Right lobe of liver (tissue), 6 donors: ENCODE results near the gene TCF12. TPM values are rescaled to one million over a fixed set of nuclear protein-coding genes. Genes with fewer than 3 reads are reported as not detected.
A peak's percentile ranks its signal among the peaks of the same experiment; 100 is the strongest.

Experiments
- ATAC-seq, 4 donors: fragments of 200-7000 bp; cut with Tn5 transposase; one replicate each; pipeline ENCODE4 v1.9.1; 2020; ENCODE audit warnings: mild to moderate bottlenecking in 4 of 4, moderate library complexity in 4 of 4
- DNase-seq, 3 donors: peaks; one replicate each; pipeline ENCODE4 v3.0.0-alpha.2; 2020
- H3K27ac ChIP-seq, 3 donors: fragments of 200-600 bp; one replicate each; pipeline ENCODE4 v1.8.0; 2022
- H3K27me3 ChIP-seq, 2 donors: fragments of 200-600 bp; one replicate each; pipeline ENCODE4 v1.8.0; 2022
- H3K36me3 ChIP-seq, 4 donors: fragments of 200-600 bp; sonication (generic) in 1 of 4; one replicate each; pipeline versions ENCODE4 v1.5.1 to v1.8.0; 2017 to 2022; ENCODE audit warnings: control low read depth in 1 of 4
- H3K4me1 ChIP-seq, 4 donors: fragments of 200-600 bp; sonication (generic) in 1 of 4; one replicate each; pipeline versions ENCODE4 v1.5.1 to v1.8.0; 2017 to 2022; ENCODE audit warnings: control low read depth in 1 of 4
- H3K4me3 ChIP-seq, 3 donors: fragments of 200-600 bp; one replicate each; pipeline ENCODE4 v1.8.0; 2022
- H3K9me3 ChIP-seq, 4 donors: fragments of 200-600 bp; sonication (generic) in 1 of 4; one replicate each; pipeline versions ENCODE4 v1.5.1 to v1.8.0; 2017 to 2022; ENCODE audit warnings: control low read depth in 1 of 4
- POLR2A ChIP-seq: fragments of 450-650 bp; IDR thresholded peaks from one replicate; pipeline ENCODE4 v1.6.1; 2017; ENCODE audit warnings: antibody characterized with exemption, mild to moderate bottlenecking
- WGBS: methylation state at CpG from one replicate; pipeline ENCODE4 v1.1.6; 2018; ENCODE audit warnings: low coverage, low lambda C conversion rate; ENCODE audit not compliant: insufficient coverage; ENCODE audit errors: missing lambda C conversion rate; 5-methylcytosine and 5-hydroxymethylcytosine counted together
- intact Hi-C, 2 donors: fragments of 100-400 bp; cut with DNase I; formaldehyde crosslinking; loops; one replicate each; pipeline versions ENCODE4 v1.11.2 to v1.14.1; 2022
- total RNA-seq, 6 experiments: library from RNA; depleted of rRNA in 2 of 6; stranded (reverse); fragments of >200 nt in 2 of 6; fragmentation: NEBNext Ultra II Directional in 3 of 6; extraction: Animal tissue kit (Norgen Biotek cat#: 25700) in 3 of 6; gene quantifications; one replicate each; pipeline versions ENCODE4 v1.1.0 to v1.2.4, GENCODE V29; 2016 to 2023
- TF ChIP-seq, protein P1 (sequence below), 4 donors: fragments of 200-600 bp in 3 of 4; fragments of 450-650 bp in 1 of 4; IDR thresholded peaks; one replicate each; pipeline versions ENCODE4 v1.5.1 to v1.8.0; 2016 to 2022; ENCODE audit warnings: antibody characterized with exemption in 4 of 4, mild to moderate bottlenecking in 2 of 4
- donor health status: DM: no; HTN: yes; CAD: no.
- donor health status: DM: no; HTN: no; CAD: no.
- donor health status: DM: no; HTN: no; CAD: no.
- donor health status: DM: no; HTN: yes; CAD: no.
- donor health status: DM: no; HTN: yes; CAD: no.

The TCF12 gene
- total RNA-seq, 6 experiments from 2014 or later, result 28.9 to 41.9 (median 35.3) TPM

DNA sequence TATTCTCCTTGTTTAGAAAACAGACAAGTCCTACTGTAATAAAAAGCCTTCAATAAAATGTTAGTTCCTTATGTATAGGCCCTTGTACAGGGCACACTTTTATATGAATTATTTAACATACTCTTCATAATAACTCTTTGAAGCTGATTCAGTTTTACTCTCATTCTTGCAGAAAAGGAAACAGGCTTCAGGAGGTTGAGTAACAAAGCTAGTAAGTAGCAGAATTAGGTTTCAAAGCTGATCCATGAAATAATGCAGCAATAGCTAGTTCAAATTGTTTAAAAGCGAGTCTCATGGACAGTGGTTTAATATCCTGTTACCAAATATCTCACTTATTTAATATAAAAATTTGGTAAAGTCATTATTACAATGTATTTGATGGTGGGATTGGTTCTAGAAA, 25.0 kb downstream of the TCF12 start:
- H3K4me1 ChIP-seq, result peaks cover 0 to 20% (median 5%) of the 10 kb centered on the region in 4 donors
- TF ChIP-seq POLR2A, result no peak
- TF ChIP-seq, protein P1, sequence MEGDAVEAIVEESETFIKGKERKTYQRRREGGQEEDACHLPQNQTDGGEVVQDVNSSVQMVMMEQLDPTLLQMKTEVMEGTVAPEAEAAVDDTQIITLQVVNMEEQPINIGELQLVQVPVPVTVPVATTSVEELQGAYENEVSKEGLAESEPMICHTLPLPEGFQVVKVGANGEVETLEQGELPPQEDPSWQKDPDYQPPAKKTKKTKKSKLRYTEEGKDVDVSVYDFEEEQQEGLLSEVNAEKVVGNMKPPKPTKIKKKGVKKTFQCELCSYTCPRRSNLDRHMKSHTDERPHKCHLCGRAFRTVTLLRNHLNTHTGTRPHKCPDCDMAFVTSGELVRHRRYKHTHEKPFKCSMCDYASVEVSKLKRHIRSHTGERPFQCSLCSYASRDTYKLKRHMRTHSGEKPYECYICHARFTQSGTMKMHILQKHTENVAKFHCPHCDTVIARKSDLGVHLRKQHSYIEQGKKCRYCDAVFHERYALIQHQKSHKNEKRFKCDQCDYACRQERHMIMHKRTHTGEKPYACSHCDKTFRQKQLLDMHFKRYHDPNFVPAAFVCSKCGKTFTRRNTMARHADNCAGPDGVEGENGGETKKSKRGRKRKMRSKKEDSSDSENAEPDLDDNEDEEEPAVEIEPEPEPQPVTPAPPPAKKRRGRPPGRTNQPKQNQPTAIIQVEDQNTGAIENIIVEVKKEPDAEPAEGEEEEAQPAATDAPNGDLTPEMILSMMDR (IDR thresholded peaks at IDR 0.05), result no peak
- ATAC-seq (no peak), DNase-seq (no peak)
- 92% methylated on average over 1 of the region's 1 CpG for WGBS
- intact Hi-C loops, result no loop called here
- no peak overlapping the region for H3K27ac ChIP-seq
- no peaks in the 10 kb centered on the region for H3K36me3 ChIP-seq
- no peaks in the 10 kb centered on the region for H3K9me3 ChIP-seq
- no peaks in the 10 kb centered on the region for H3K27me3 ChIP-seq
- no peak overlapping the region for H3K4me3 ChIP-seq

GRCh38 chr15:56944485-56944884, 26.0 kb downstream of the TCF12 start:
- H3K36me3 ChIP-seq, result no peaks in the 10 kb centered on the region
- ATAC-seq, result peak in 3 of 4 donors; percentile 43 to 79 (median 60)
- H3K4me3 ChIP-seq, result no peak overlapping the region
- intact Hi-C loops, result no loop called here
- TF ChIP-seq, protein P1 (IDR thresholded peaks at IDR 0.05), result no peak
- TF ChIP-seq POLR2A, result no peak
- no peaks in the 10 kb centered on the region for H3K9me3 ChIP-seq
- H3K4me1 ChIP-seq, result peaks cover 0 to 20% (median 5%) of the 10 kb centered on the region in 4 donors
- 14% methylated on average over 1 of the region's 1 CpG for WGBS
- no peak overlapping the region for H3K27ac ChIP-seq
- DNase-seq, result no peak
- H3K27me3 ChIP-seq, result no peaks in the 10 kb centered on the region

- no peak overlapping the region for H3K27ac ChIP-seq
- no peaks in the 10 kb centered on the region for H3K9me3 ChIP-seq
- ATAC-seq, result no peak
- H3K4me1 ChIP-seq, result peaks cover 0 to 20% (median 5%) of the 10 kb centered on the region in 4 donors
- no peaks in the 10 kb centered on the region for H3K27me3 ChIP-seq
- WGBS, result 98% methylated on average over 3 of the region's 3 CpGs
- intact Hi-C loops, result no loop called here
- DNase-seq, result no peak
- TF ChIP-seq POLR2A, result no peak
- TF ChIP-seq, protein P1 (IDR thresholded peaks at IDR 0.05), result no peak
- no peak overlapping the region for H3K4me3 ChIP-seq
- H3K36me3 ChIP-seq, result no peaks in the 10 kb centered on the region
Measured at GRCh38 chr15:56946150-56946549, 27.7 kb downstream of the TCF12 start.

GRCh38 chr15:56948000-56948763, 29.7 kb downstream of the TCF12 start:
- no peaks in the 10 kb centered on the region for H3K9me3 ChIP-seq
- no peak overlapping the region for H3K4me3 ChIP-seq
- H3K27ac ChIP-seq, result no peak overlapping the region
- no peak for DNase-seq
- TF ChIP-seq, protein P1 (IDR thresholded peaks at IDR 0.05), result no peak
- TF ChIP-seq POLR2A, result no peak
- peak in 2 of 4 donors; percentile 17 to 53 for ATAC-seq
- H3K4me1 ChIP-seq, result peaks cover 0 to 14% (median 5%) of the 10 kb centered on the region in 4 donors
- H3K27me3 ChIP-seq, result no peaks in the 10 kb centered on the region
- intact Hi-C loops, result no loop called here
- 84% methylated on average over 6 of the region's 6 CpGs for WGBS
- no peaks in the 10 kb centered on the region for H3K36me3 ChIP-seq
